ENCODE results near the gene MYO1E.
"Not testable (repeated sequence)": the region's sequence is repeated elsewhere in the genome, so short reads cannot be mapped to it uniquely, and the experiment has no call there.

DNA sequence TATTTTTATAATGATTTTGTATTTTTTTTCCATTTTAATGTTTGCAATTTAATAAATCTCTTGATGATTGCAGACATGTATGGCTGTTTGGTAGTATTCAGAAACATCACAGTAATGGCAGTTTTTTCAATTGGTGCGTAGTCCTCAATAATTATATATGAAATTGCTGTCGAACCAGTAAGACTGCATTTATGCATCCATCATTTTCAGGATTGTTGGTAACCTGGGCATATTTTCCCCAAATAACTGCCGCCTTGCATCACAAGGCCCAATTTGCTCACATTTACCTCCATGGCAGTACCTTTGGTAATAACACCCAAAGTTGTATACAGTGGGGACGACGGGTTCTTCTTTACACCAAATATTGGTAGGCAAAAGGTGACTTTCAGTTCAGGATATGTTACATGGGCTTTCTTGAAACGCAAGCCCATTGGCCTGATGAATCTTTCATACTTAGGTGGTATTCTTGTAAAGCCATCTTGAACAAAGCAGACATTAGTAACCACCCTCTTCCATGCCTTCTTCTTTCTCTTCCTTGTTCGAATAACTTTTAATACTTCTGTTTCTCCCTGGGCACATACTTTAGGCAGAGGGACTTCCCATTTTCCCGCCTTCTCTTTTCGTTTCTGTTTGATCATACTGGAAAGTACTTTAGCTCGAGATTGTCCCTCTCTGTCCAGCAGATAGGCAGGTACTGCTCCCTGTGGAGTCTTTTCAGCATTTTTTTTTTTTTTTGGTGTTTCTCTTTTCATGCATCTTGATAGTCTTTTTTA, 28.6 kb upstream of the MYO1E start:
- TF ChIP-seq, protein P1, sequence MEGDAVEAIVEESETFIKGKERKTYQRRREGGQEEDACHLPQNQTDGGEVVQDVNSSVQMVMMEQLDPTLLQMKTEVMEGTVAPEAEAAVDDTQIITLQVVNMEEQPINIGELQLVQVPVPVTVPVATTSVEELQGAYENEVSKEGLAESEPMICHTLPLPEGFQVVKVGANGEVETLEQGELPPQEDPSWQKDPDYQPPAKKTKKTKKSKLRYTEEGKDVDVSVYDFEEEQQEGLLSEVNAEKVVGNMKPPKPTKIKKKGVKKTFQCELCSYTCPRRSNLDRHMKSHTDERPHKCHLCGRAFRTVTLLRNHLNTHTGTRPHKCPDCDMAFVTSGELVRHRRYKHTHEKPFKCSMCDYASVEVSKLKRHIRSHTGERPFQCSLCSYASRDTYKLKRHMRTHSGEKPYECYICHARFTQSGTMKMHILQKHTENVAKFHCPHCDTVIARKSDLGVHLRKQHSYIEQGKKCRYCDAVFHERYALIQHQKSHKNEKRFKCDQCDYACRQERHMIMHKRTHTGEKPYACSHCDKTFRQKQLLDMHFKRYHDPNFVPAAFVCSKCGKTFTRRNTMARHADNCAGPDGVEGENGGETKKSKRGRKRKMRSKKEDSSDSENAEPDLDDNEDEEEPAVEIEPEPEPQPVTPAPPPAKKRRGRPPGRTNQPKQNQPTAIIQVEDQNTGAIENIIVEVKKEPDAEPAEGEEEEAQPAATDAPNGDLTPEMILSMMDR (IDR thresholded peaks at IDR 0.05), result not testable (repeated sequence)
- TF ChIP-seq ZFX (IDR thresholded peaks at IDR 0.05; ENCODE audit: borderline replicate concordance), result not testable (repeated sequence)
